Natural killer cell treated with Interleukin-12 subunit alpha and Interleukin-12 subunit beta and Interleukin-15 and Interleukin-18, amount 100 ng/mL, for 72 hours (primary cell): ENCODE data around the gene ACTN4. TPM values are rescaled to one million over a fixed set of nuclear protein-coding genes. Genes with fewer than 3 reads are reported as not detected.
A peak's percentile ranks its signal among the peaks of the same experiment; 100 is the strongest.

ENCODE experiments used
- ATAC-seq, 2 donors: fragments of 150-1000 bp; cut with Tn5 transposase in 1 of 2; sonication (Bioruptor Pico), chemical (Tn5 transposase) in 1 of 2; 2 replicates each; pipeline ENCODE4 v1.10.0; 2021
- DNase-seq: peaks from one replicate; pipeline ENCODE4 v3.0.0; 2022; ENCODE audit warnings: low spot score
- H3K27ac Mint-ChIP-seq, 2 donors: 1 replicate in 1 of 2; 2 replicates in 1 of 2; pipeline ENCODE4 v1.8.0; 2022; ENCODE audit warnings: mixed read lengths in 2 of 2, mild to moderate bottlenecking in 1 of 2, moderate library complexity in 1 of 2
- H3K27me3 Mint-ChIP-seq, 2 donors: 1 replicate in 1 of 2; 2 replicates in 1 of 2; pipeline ENCODE4 v1.8.0; 2022; ENCODE audit warnings: mixed read lengths in 2 of 2
- H3K36me3 Mint-ChIP-seq: one replicate; pipeline ENCODE4 v1.8.0; 2022; ENCODE audit warnings: mixed read lengths
- H3K4me1 Mint-ChIP-seq, 2 donors: 1 replicate in 1 of 2; 2 replicates in 1 of 2; pipeline ENCODE4 v1.8.0; 2022; ENCODE audit warnings: low read depth in 2 of 2, mixed read lengths in 2 of 2, mild to moderate bottlenecking in 1 of 2
- H3K4me3 Mint-ChIP-seq: one replicate; pipeline ENCODE4 v1.8.0; 2022; ENCODE audit warnings: mixed read lengths
- H3K9me3 Mint-ChIP-seq: 2 replicates; pipeline ENCODE4 v1.8.0; 2022; ENCODE audit warnings: mixed read lengths
- total RNA-seq, 2 donors: library from RNA; stranded (reverse); gene quantifications; one replicate each; pipeline ENCODE4 v1.2.3, GENCODE V29; 2022

ACTN4 gene
- total RNA-seq, 2 donors from 2014 or later = 342 to 574 TPM

DNA sequence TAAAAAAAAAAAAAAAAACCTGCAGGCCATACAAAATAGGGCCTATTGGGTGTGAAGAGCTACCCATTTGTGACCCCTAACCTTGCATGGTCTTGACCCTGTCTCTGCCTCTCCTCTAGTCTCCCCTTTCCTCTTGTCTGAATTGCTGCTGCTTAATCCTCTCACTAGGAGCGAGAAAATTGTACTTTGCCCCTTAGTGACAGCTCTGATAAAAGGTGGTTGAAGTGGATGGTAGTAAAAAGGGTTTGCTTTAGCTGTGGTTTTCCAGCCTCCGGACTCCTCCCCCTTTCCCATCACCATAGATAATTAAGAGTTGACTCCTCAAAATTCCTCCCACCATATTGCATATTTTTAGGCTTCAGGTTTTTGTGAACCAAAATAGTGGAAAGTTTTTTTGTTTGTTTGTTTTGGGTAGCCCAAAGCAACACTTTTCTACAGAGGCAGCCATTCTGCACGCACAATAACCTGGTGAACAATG lies 23.5 kb downstream of the ACTN4 start:
- no peak for DNase-seq
- no peak for ATAC-seq
- no peaks in the 10 kb centered on the region for H3K9me3 Mint-ChIP-seq
- H3K36me3 Mint-ChIP-seq = no peaks in the 10 kb centered on the region
- peaks cover 77 to 80% of the 10 kb centered on the region in 2 donors for H3K4me1 Mint-ChIP-seq
- H3K27ac Mint-ChIP-seq = peak overlapping the region; percentile 84 to 92
- H3K4me3 Mint-ChIP-seq = peak overlapping the region; percentile 33
- H3K27me3 Mint-ChIP-seq = no peaks in the 10 kb centered on the region

DNA sequence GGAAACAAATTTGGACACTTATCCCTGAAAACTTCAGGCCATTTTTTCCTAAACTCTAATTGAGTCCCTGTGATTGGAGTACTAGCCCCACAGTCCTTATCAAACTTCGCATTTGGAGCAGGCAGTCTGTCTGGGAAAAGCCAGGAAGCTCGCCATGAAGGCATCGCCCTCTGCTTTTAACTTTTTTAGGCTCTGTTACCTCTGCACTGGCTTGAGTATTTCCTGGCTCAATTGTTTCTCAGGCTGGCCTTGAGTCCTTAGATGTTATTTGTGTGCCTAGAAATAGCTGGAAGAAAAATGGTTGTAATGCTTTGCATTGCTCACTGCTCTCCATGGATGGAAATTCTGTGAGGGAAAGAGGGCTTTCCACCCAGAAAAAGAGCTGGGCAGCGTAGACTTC lies 24.2 kb downstream of the ACTN4 start:
- Mint-ChIP-seq H3K9me3 (no peaks in the 10 kb centered on the region), H3K27me3 (no peaks in the 10 kb centered on the region), H3K4me1 (peaks cover 78 to 80% of the 10 kb centered on the region in 2 donors), H3K36me3 (no peaks in the 10 kb centered on the region), H3K27ac (peak overlapping the region; percentile 84 to 92), H3K4me3 (no peak overlapping the region)
- DNase-seq (no peak), ATAC-seq (no peak)

GRCh38 chr19:38673030-38673429 lies 25.6 kb downstream of the ACTN4 start:
- no peaks in the 10 kb centered on the region for H3K36me3 Mint-ChIP-seq
- DNase-seq = no peak
- H3K4me1 Mint-ChIP-seq = peaks cover 80% of the 10 kb centered on the region in 2 donors

GRCh38 chr19:38674388-38675171 lies 27.1 kb downstream of the ACTN4 start:
- peaks cover 78 to 80% of the 10 kb centered on the region in 2 donors for H3K4me1 Mint-ChIP-seq
- ATAC-seq (no peak), DNase-seq (no peak)
- no peaks in the 10 kb centered on the region for H3K36me3 Mint-ChIP-seq
- peak overlapping the region; percentile 71 for H3K4me3 Mint-ChIP-seq
- no peaks in the 10 kb centered on the region for H3K9me3 Mint-ChIP-seq
- H3K27ac Mint-ChIP-seq = peak overlapping the region; percentile 91 to 94
- H3K27me3 Mint-ChIP-seq = no peaks in the 10 kb centered on the region

More at GRCh38 chr19:38673030-38673429, 25.6 kb downstream of the ACTN4 start:
- no peak for ATAC-seq
- no peaks in the 10 kb centered on the region for H3K27me3 Mint-ChIP-seq
- peak overlapping the region in 1 of 2 donors; percentile 92 for H3K27ac Mint-ChIP-seq
- H3K9me3 Mint-ChIP-seq = no peaks in the 10 kb centered on the region
- H3K4me3 Mint-ChIP-seq = no peak overlapping the region

GRCh38 chr19:38675611-38676010 lies 28.2 kb downstream of the ACTN4 start:
- Mint-ChIP-seq H3K27me3 (no peaks in the 10 kb centered on the region), H3K9me3 (no peaks in the 10 kb centered on the region), H3K4me3 (peak overlapping the region; percentile 71), H3K36me3 (no peaks in the 10 kb centered on the region), H3K4me1 (peaks cover 78 to 82% of the 10 kb centered on the region in 2 donors), H3K27ac (peak overlapping the region; percentile 91 to 94)
- DNase-seq (peak; percentile 73), ATAC-seq (peak; percentile 76 to 82)

DNA sequence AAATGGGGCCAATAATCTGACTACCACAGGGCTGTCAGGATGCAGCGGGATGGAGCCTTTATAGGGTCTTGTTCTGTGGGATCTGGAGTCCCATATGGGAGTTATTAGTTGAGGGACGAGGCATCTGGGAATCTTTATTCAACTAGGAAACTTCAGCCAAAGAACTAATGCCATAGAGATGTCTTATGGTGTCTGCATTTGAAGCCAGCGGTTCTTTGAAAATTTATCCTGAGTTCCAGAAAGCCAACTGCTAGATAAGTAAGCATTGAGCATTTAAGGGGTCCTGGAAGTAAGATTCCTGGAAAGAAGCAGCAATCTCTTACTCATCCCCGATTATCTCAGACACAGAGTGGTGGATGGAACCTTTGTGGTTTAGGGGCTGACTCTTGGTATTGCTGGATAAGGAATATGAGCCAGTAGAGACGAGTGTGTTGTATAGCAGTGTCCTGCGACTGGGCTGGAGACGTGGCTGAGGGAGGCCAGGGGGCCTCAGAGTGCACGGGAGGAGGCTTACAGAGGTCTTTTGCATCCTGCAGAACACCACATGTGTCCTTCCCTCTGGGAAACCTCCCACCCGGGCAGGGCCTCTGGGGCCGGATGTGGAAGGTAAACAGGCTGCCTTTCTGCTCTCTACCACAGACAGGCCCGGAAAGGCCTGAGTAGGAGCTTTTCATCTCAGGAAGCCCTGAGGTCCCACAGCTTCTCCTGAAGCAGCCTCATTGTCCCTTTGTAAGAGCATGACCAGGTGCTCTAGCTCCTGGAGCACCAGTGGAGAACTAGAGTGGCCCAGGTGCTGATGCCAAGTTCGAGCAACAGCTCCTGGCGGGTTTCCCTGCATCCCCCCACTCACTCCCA lies 28.8 kb downstream of the ACTN4 start:
- Mint-ChIP-seq H3K9me3 (no peaks in the 10 kb centered on the region), H3K36me3 (no peaks in the 10 kb centered on the region), H3K27me3 (no peaks in the 10 kb centered on the region), H3K27ac (peak overlapping the region; percentile 91 to 94), H3K4me1 (peaks cover 78 to 80% of the 10 kb centered on the region in 2 donors), H3K4me3 (peak overlapping the region; percentile 80)
- DNase-seq = no peak
- peak; percentile 31 to 52 for ATAC-seq

GRCh38 chr19:38676878-38677646 lies 29.6 kb downstream of the ACTN4 start:
- H3K27me3 Mint-ChIP-seq = no peaks in the 10 kb centered on the region
- peaks cover 77 to 80% of the 10 kb centered on the region in 2 donors for H3K4me1 Mint-ChIP-seq
- H3K4me3 Mint-ChIP-seq = peak overlapping the region; percentile 80
- DNase-seq (no peak), ATAC-seq (no peak)
- H3K36me3 Mint-ChIP-seq = no peaks in the 10 kb centered on the region
- H3K9me3 Mint-ChIP-seq = no peaks in the 10 kb centered on the region
- peak overlapping the region; percentile 91 to 94 for H3K27ac Mint-ChIP-seq

GRCh38 chr19:38678217-38678890 lies 30.9 kb downstream of the ACTN4 start:
- ATAC-seq = no peak
- H3K4me1 Mint-ChIP-seq = peaks cover 86 to 93% of the 10 kb centered on the region in 2 donors
- peak overlapping the region; percentile 80 for H3K4me3 Mint-ChIP-seq
- no peaks in the 10 kb centered on the region for H3K9me3 Mint-ChIP-seq
- H3K36me3 Mint-ChIP-seq = no peaks in the 10 kb centered on the region
- peak overlapping the region; percentile 91 to 94 for H3K27ac Mint-ChIP-seq
- DNase-seq = no peak
- H3K27me3 Mint-ChIP-seq = no peaks in the 10 kb centered on the region

DNA sequence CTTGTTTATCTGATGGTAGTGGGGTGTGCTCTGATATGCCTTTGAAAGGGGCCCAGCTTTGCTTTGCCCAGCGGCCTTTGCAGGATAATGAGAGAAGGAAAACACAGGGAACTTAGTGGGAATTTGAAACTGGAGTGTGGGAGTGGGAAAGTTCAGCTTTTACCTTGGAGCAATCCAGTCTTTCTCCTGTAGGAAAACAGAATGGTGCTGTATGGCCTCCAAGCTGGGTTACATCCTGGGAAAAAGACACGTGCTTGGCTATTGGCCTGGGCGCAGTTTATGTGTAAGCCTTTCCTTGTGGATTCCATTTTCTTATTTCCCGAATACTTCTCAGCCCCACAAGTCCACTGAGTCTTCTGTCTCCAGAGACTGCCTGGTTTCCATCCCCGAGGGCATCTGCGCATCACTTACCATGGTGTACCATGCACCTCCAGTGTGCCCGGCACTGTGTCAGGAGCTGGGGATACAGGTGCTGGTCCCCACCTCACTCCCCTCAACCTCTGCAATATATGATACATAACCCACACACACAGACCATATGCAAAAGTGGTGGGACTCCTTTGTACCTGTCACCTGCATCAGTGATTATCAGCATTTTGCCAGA lies 31.5 kb downstream of the ACTN4 start:
- Mint-ChIP-seq H3K27ac (peak overlapping the region; percentile 91 to 94), H3K9me3 (no peaks in the 10 kb centered on the region), H3K4me1 (peaks cover 89 to 97% of the 10 kb centered on the region in 2 donors), H3K27me3 (no peaks in the 10 kb centered on the region), H3K4me3 (peak overlapping the region; percentile 80), H3K36me3 (no peaks in the 10 kb centered on the region)
- no peak for ATAC-seq
- DNase-seq = no peak

DNA sequence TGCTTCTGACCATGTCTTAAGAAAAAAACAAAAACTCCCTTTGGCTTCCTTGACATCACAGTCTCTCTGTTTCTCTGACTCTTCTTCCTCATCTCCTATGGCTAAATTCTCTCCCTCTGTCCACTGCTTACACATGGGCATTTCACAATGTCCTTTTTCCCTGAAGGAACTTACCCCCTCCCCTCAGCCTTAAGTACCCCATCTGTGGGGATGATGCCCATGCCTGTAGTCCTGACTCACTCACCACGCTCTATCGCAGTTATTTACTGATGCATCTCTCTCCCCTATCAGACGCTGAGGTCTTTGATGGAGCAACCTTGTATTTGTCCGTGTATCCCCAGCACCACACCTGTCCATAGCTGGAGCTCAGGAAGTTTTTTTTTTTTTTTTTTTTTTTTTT lies 32.4 kb downstream of the ACTN4 start:
- no peak for DNase-seq
- Mint-ChIP-seq H3K4me3 (peak overlapping the region; percentile 81), H3K27me3 (no peaks in the 10 kb centered on the region), H3K36me3 (no peaks in the 10 kb centered on the region), H3K4me1 (peaks cover 88 to 95% of the 10 kb centered on the region in 2 donors), H3K27ac (peak overlapping the region; percentile 91 to 94), H3K9me3 (no peaks in the 10 kb centered on the region)
- no peak for ATAC-seq

DNA sequence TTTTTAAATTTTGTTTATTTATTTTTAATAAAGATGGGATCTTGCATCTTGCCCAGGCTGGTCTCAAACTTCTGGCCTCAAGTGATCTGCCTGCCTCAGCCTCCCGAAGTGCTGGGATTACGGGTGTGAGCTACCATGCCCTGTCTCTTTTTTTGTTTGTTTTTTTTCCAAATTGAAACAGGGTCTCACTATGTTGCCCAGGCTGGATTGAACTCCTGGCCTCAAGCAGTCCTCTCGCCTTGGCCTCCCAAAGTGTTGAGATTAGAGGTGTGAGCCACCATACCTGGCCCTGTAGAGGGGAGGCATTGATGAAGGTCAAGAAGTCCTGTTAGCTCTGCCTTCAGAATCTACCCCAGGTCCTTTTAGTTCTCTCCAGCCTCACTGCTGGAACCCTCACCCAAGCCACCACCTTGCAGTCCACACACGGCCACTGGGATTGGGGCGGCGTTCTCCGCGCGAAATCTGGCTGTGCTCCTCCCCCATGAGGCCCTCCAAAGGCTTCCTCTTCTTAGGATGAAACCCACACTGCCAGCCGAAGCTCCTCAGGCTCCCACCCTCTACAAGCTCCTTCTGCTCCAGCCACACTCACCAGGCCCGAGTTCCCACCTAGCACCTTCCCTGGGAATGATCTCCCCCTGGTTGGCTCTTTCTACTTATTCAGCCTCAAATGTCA lies 34.9 kb downstream of the ACTN4 start:
- H3K4me3 Mint-ChIP-seq = peak overlapping the region; percentile 74
- no peaks in the 10 kb centered on the region for H3K36me3 Mint-ChIP-seq
- H3K27ac Mint-ChIP-seq = peak overlapping the region; percentile 91 to 94

DNA sequence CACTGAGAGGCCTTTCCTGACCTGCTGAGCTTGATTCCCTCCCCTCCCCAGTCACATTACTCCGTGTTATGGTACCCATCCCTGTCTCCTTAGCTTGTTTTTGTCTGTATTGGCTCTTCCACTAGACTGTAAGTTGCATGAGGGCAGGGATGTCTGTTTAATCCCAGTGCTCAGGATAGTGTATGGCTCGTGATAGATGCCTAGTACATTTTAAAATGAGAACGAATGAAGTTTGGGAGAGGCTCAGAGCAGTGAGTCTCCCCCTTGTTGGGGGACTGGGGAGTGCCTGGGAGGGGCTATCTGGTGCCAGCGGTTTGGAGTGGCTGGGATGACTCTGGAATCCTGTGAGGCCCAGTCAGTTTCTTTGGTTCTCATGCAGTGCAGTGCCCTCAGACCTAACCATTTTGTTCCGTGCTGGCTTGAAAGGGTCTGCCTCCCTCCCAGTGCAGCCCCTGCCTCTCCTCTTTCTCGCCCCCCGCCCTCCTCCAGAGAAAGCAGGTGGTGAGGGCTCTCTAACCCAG lies 35.5 kb downstream of the ACTN4 start:
- Mint-ChIP-seq H3K27ac (peak overlapping the region; percentile 91 to 94), H3K27me3 (no peaks in the 10 kb centered on the region), H3K9me3 (no peaks in the 10 kb centered on the region), H3K4me1 (peaks cover 82 to 92% of the 10 kb centered on the region in 2 donors), H3K4me3 (peak overlapping the region; percentile 74), H3K36me3 (no peaks in the 10 kb centered on the region)
- ATAC-seq (no peak), DNase-seq (no peak)

More for the DNA sequence above, 34.9 kb downstream of the ACTN4 start:
- Mint-ChIP-seq H3K9me3 (no peaks in the 10 kb centered on the region), H3K27me3 (no peaks in the 10 kb centered on the region), H3K4me1 (peaks cover 82 to 92% of the 10 kb centered on the region in 2 donors)
- no peak for ATAC-seq
- no peak for DNase-seq
